ENCODE results near the gene SLC45A1.
A peak's percentile ranks its signal among the peaks of the same experiment; 100 is the strongest.

- TF ChIP-seq, protein P1, sequence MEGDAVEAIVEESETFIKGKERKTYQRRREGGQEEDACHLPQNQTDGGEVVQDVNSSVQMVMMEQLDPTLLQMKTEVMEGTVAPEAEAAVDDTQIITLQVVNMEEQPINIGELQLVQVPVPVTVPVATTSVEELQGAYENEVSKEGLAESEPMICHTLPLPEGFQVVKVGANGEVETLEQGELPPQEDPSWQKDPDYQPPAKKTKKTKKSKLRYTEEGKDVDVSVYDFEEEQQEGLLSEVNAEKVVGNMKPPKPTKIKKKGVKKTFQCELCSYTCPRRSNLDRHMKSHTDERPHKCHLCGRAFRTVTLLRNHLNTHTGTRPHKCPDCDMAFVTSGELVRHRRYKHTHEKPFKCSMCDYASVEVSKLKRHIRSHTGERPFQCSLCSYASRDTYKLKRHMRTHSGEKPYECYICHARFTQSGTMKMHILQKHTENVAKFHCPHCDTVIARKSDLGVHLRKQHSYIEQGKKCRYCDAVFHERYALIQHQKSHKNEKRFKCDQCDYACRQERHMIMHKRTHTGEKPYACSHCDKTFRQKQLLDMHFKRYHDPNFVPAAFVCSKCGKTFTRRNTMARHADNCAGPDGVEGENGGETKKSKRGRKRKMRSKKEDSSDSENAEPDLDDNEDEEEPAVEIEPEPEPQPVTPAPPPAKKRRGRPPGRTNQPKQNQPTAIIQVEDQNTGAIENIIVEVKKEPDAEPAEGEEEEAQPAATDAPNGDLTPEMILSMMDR (IDR thresholded peaks at IDR 0.05), result no peak
- TF ChIP-seq POLR2A (IDR thresholded peaks at IDR 0.05), result peak in 1 of 2 donors; percentile 54
These were observed 55.8 kb downstream of the SLC45A1 start for GRCh38 chr1:8373581-8374241.

Data from uterus (tissue), 2 donors.